Spleen (tissue), 7 donors: Measurements from ENCODE around the gene CFAP99.

ENCODE experiments used
- POLR2A ChIP-seq, 3 donors: fragments of 450-650 bp; IDR thresholded peaks; one replicate each; pipeline ENCODE4 v1.5.1; 2017; ENCODE audit warnings: antibody characterized with exemption in 3 of 3, mild to moderate bottlenecking in 1 of 3
- POLR2AphosphoS5 ChIP-seq, 3 donors: sonication (generic); formaldehyde crosslinking; IDR thresholded peaks; one replicate each; pipeline ENCODE4 v1.5.1; 2017; ENCODE audit warnings: antibody characterized with exemption in 3 of 3
- TF ChIP-seq, protein P1 (sequence below), 11 experiments: fragments of 200-600 bp in 7 of 11; fragments of 450-650 bp in 4 of 11; sonication (generic) in 4 of 11; IDR thresholded peaks in 8 of 11; conservative IDR thresholded peaks in 3 of 11; 1 replicate in 7 of 11; 2 replicates in 4 of 11; pipeline versions ENCODE4 v1.4.0 to v1.8.0; 2016 to 2021; ENCODE audit warnings: antibody characterized with exemption in 11 of 11, inconsistent platforms in 4 of 11, mild to moderate bottlenecking in 1 of 11
- donor health status: DM: no; HTN: no; CAD: no; lungs with moderate emphysema.
- donor health status: DM: no; HTN: no; CAD: no.
- donor health status: DM: no; HTN: no; CAD: no.

DNA sequence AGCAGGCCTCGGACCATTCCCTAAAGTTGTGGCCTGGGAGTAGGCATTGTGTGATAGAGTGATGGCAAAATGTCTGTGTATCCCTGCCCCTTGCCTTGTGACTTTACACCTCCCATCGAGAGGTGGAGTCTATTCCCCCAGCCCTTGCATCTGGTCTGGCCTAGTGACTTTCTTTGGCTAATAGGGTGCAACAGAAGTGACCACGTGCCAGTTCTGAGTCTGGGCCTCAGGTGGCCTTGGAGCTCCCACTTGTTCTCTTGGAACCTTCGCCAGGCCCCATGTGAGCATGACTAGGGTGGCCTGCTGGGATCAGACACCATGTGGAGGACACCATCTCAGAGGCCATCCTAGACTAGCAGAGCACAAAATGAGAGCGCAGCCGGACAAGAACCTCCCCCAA lies 46.3 kb downstream of the CFAP99 start:
- TF ChIP-seq, protein P1, sequence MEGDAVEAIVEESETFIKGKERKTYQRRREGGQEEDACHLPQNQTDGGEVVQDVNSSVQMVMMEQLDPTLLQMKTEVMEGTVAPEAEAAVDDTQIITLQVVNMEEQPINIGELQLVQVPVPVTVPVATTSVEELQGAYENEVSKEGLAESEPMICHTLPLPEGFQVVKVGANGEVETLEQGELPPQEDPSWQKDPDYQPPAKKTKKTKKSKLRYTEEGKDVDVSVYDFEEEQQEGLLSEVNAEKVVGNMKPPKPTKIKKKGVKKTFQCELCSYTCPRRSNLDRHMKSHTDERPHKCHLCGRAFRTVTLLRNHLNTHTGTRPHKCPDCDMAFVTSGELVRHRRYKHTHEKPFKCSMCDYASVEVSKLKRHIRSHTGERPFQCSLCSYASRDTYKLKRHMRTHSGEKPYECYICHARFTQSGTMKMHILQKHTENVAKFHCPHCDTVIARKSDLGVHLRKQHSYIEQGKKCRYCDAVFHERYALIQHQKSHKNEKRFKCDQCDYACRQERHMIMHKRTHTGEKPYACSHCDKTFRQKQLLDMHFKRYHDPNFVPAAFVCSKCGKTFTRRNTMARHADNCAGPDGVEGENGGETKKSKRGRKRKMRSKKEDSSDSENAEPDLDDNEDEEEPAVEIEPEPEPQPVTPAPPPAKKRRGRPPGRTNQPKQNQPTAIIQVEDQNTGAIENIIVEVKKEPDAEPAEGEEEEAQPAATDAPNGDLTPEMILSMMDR (IDR thresholded peaks at IDR 0.05 in 8 of 11, conservative IDR thresholded peaks at IDR 0.05 in 3 of 11), result no peak
- TF ChIP-seq POLR2A (IDR thresholded peaks at IDR 0.05) (no peak), POLR2AphosphoS5 (IDR thresholded peaks at IDR 0.05) (no peak)
